Cortex of kidney (tissue), 1 donor: ENCODE measurements around the gene CCN5.

Experiments used
- DNase-seq: peaks from one replicate; lab custom pipeline; 2025; lab: John Stamatoyannopoulos, UW

CCN5 gene

DNA sequence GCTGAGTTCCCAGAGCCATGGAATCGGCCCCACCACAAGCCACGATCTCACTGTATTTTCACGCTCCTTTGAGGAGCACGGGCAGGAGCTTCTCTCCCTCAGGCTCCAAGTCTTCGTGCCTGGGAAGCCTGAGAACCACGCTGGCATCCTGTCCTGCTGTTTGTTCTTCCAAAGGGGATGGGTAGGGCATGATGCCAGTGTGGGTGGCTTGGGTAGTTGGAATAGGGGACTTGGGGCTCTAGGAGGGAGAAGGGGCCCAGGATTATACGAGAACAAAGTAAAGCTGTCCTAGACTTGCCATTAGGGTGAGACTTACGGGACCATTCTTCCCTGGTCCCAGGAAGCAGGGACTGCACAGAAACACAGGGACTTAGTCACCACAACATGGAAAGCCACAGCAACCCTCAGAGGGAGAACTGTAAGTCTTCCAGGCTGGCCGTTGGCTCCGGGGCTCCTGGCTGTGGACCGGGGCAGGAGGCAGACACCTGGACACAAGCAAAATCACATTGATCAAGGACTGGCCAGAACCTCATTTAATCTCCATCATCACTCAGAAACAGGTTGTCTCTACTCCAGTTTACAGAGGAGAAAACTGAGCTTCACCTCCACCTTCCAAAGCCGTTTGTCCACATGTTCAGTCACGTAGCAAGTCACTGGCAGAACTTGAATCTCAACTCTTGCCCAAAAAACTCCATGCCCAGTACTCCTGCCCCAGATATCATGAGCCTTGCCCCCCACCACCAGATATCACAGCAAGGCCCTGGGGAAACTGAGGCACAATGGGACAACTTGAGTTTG is 1.3 kb downstream of the CCN5 start:
- no peak for DNase-seq

GRCh38 chr20:44717986-44718385 is 2.8 kb downstream of the CCN5 start:
- DNase-seq, result no peak

- DNase-seq, result no peak
These were observed 4.7 kb downstream of the CCN5 start for GRCh38 chr20:44719841-44720240.

DNA sequence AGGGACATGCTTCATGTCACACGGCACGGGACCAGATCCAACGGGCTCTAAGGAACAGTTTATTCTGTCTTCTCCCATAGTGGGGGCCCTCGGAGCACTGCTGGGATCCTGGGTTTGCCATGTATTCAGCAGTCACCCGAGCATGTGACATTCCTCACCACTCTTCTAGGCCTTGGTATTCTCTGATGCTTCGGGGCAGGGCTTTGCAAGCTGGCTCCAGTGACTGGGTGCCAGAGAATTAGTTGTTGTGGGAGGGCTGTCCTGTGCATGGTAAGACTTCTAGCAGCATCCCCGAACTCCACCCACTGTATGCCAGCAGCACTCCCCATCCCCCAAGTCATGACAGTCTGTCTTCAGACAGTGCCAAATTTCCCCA is 5.4 kb downstream of the CCN5 start:
- DNase-seq, result no peak

GRCh38 chr20:44720997-44721784 is 6.0 kb downstream of the CCN5 start:
- no peak for DNase-seq

GRCh38 chr20:44721785-44722054 is 6.6 kb downstream of the CCN5 start:
- no peak for DNase-seq

GRCh38 chr20:44722990-44723389 is 7.8 kb downstream of the CCN5 start:
- DNase-seq, result no peak

GRCh38 chr20:44723391-44723790 is 8.2 kb downstream of the CCN5 start:
- DNase-seq, result no peak

GRCh38 chr20:44723798-44724362 is 8.7 kb downstream of the CCN5 start:
- no peak for DNase-seq

DNA sequence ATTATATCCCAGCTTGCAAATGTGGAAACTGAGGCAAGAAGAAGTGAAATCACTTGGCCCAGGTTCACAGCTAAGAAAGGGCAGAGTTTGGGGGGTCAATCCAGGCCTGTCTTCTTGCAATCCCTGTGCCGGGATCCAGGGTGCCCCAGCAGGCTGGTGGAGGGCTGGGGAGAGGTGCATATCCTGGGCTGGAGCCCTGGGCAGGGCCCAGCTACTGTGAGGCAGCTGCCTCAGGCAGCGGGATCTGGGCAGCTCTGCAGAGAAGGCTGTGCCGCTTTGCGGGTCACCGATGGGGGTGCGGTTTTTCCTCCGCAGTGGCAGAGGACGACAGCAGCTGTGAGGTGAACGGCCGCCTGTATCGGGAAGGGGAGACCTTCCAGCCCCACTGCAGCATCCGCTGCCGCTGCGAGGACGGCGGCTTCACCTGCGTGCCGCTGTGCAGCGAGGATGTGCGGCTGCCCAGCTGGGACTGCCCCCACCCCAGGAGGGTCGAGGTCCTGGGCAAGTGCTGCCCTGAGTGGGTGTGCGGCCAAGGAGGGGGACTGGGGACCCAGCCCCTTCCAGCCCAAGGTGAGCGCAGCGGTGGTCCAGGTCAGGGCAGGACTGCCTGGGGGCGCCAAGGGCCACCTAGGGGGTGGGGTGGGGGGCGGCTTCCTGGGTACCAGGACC is 9.4 kb downstream of the CCN5 start:
- no peak for DNase-seq

GRCh38 chr20:44725837-44726236 is 10.7 kb downstream of the CCN5 start:
- no peak for DNase-seq

- DNase-seq, result no peak
These were observed 11.9 kb downstream of the CCN5 start for GRCh38 chr20:44727039-44727438.

- no peak for DNase-seq
These were observed 12.5 kb downstream of the CCN5 start for GRCh38 chr20:44727651-44728050.

DNA sequence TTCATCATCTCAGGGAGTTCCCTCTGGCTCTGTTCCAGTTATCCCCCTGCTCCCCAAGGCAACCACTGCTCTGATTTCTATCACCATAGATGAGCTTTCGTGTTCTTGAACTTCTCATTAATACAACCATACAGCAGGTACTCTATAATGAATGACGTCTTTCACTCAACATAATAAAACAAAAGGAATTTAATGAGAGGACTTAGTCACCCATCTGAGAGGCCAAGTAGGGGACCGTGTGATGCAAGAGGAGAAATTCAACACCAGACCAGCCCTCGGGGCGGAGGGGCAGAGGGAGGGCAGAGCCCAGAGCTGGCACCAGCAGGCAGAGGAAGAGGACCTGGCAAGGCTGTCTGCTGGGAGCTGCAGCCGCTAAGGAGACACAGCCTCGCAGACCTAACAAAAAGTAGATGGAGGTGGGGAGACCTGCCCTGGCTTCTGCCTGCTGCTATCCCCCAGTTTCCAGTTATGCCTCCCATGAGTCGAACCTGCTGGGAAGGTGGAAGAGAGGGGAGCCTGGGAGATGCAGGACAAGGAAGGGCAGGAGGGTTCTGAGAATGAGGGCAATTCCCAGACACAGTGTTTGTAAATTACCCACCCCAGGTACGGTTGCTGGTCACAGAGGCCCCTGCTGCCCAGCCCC is 13.8 kb downstream of the CCN5 start:
- no peak for DNase-seq

DNA sequence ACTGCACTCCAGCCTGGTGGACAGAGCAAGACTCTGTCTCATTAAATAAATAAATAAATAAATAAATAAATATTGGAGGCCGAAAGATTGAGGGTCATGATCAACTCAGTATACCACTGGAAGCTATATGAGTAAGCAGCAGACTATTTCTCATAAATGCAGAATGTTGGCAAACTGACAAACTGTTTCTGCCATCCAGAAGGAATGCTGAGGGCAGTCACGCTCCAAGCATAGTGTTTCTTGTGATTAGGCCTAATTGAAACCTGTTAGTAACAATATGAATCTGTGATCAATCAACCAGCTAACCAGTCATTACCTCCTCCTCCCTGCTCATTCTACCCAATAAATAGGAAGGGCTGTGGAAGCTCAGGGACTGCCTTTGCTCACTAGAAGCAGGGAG is 15.3 kb downstream of the CCN5 start:
- DNase-seq, result no peak

DNA sequence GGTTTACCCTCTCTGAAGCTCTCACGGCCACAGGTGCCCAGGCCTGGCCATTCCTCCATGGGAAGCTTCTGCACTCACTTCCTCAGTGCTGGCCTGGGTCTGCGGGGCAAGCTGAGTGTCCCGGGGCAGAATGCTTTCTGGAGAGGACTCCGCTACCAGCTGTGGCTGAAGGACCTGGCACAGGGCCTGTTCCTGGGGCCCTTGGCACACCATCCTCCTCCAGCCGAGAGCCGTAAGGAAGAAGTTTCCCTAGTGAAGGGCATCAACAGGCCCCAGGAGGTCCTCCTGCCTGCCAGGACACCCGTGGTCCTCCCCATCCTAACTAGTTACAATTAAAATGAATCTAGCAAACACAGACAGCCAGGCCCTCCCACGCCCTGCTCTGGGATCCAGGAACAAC is 16.5 kb downstream of the CCN5 start:
- DNase-seq, result no peak

DNA sequence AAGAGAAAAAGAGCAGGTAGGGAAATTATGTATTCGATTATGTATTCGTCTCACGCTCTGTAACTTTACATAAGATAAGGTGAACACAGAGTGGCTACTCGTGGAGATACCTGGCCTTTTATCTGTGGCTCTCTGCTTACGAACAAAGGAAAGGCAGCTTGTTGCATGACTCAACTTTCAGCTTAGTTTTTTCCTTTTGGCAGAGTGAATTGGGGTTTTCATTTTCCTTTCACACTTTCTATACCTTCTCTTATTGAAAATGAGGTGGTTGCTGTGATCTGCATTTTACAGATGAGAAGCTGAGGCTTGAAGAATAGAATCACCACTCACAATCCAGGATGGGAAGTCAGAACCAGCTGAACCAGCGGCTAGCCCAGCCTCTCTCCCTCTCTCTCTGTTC is 17.2 kb downstream of the CCN5 start:
- no peak for DNase-seq

- no peak for DNase-seq
These were observed 18.3 kb downstream of the CCN5 start for GRCh38 chr20:44733341-44734069.

GRCh38 chr20:44734938-44735337 is 19.8 kb downstream of the CCN5 start:
- no peak for DNase-seq

- DNase-seq, result no peak
These were observed 20.6 kb downstream of the CCN5 start for GRCh38 chr20:44735816-44736169.

DNA sequence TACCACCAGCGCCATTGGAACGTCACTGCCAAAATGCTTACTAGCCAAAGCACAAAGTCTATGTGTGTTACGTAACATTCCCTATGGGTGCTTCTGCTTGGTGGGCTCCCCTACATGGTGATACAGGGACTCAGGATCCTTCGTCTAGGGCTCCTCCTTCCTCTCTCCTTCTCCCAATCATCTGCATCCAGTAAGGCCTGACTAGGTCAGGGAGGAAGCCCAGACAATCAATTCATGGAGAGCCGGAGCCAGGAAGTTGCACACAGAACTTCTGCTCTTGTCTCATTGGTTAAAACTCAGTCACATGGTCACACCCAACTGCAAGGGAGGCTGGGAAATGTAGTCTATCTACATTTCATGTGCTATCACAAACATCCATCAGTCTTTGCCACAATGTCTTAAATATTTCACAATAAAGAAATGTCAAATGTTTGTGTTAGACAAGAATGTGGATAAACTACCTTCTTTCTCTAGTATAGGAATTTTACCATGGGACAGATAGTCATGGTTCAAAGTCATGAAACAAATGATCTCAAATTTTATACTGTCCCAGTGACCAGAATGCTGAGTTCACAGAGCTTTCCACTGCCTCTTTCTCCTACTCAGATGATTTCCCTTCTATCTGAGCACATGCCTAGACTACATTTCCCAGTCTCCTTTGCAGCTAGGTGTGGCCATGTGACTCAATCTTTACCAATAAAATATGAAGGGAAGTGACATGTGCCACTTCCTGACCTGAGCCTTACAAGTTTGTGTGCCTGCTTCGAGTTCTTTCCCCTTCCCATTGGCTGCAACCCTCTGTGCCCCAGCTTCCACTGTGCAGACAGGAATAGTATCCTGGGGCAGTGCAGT is 21.2 kb downstream of the CCN5 start:
- DNase-seq, result no peak
